ENCODE data around the gene RASA4B.
"Not testable (repeated sequence)": the region's sequence is repeated elsewhere in the genome, so short reads cannot be mapped to it uniquely, and the experiment has no call there.

The RASA4B gene

GRCh38 chr7:102517550-102518147, at the start of gene RASA4B:
Gene RASA4B (minus strand): TSS chr7:102517777. CDS start chr7:102517710, 67 bp downstream.
- not testable (repeated sequence) for H3K36me3 ChIP-seq (ENCODE audit: control insufficient read depth, insufficient read depth, low read length, severe bottlenecking); H3K27me3 ChIP-seq (replicated peaks; ENCODE audit: control insufficient read depth, insufficient read depth, low read length); H3K9me3 ChIP-seq (ENCODE audit: control insufficient read depth, low read length); H3K9ac ChIP-seq (ENCODE audit: low read length); H3K4me1 ChIP-seq (ENCODE audit: control insufficient read depth, insufficient read depth, low read length); H3K4me3 ChIP-seq (ENCODE audit: low read length)
- DNase-seq (ENCODE audit: low read depth), result peak; percentile 41

DNA sequence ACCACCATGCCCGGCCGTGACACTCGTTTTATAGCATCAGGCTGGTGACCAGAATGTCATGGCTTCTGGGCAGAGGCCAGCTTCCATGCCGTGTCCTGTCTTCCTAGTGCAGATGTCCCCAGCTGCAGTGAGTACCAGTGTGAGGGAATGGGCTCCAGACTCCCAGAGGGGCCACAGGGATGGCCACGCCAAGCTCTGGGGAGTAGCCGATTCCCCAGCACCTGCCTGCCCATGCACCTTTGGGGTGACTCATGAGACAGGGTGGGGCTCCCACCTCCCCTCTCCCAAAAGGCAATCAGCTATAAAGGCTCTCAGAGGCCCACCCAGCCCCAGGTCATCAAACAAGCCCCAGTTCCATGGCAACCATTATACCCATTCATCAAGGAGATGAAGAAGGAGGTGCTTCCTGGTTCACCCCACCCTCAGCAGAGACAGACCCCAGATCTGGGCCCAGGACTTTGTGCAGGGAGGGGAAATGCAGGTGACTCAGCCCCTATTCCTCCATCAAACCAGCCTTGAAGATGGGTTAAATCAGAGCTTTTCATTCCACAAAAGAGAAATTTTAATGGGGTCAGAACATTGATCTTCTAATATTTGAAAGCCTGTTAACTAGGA, 33.3 kb upstream of the RASA4B start, which contains the start of gene SPDYE2:
Gene SPDYE2 (plus strand): TSS at position 419 of the 615 bp plus-strand sequence. CDS start 2,030 bp downstream, outside the sequence.
- not testable (repeated sequence) for H3K9ac ChIP-seq (ENCODE audit: low read length)

GRCh38 chr7:102546353-102546752, 28.8 kb upstream of the RASA4B start:
- not testable (repeated sequence) for H3K4me3 ChIP-seq (ENCODE audit: low read length); DNase-seq (ENCODE audit: low read depth); H3K27me3 ChIP-seq (replicated peaks; ENCODE audit: control insufficient read depth, insufficient read depth, low read length); H3K4me1 ChIP-seq (ENCODE audit: control insufficient read depth, insufficient read depth, low read length); H3K36me3 ChIP-seq (ENCODE audit: control insufficient read depth, insufficient read depth, low read length, severe bottlenecking); H3K9me3 ChIP-seq (ENCODE audit: control insufficient read depth, low read length); H3K9ac ChIP-seq (ENCODE audit: low read length)

More for the DNA sequence above, 33.3 kb upstream of the RASA4B start, which contains the start of gene SPDYE2:
- H3K27me3 ChIP-seq (replicated peaks; ENCODE audit: control insufficient read depth, insufficient read depth, low read length); H3K4me1 ChIP-seq (ENCODE audit: control insufficient read depth, insufficient read depth, low read length); H3K36me3 ChIP-seq (ENCODE audit: control insufficient read depth, insufficient read depth, low read length, severe bottlenecking); H3K9me3 ChIP-seq (ENCODE audit: control insufficient read depth, low read length); H3K4me3 ChIP-seq (ENCODE audit: low read length); DNase-seq (ENCODE audit: low read depth): not testable (repeated sequence)

DNA sequence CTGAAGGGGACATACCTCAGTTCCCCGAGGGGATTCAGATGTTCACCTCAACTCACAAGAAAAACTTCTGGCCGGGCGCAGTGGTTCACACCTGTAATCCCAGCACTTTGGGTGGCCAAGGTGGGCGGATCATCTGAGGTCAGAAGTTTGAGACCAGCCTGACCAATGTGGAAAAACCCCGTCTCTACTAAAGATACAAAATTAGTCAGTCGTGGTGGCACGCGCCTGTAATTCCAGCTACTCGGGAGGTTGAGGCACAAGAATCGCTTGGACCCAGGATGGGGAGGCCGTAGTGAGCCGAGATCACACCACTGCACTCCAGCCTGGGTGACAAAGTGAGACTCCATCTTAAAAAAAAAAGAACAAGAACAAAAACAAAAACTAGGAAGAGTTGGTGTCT, 27.7 kb upstream of the RASA4B start:
- H3K9me3 ChIP-seq (ENCODE audit: control insufficient read depth, low read length); DNase-seq (ENCODE audit: low read depth); H3K4me3 ChIP-seq (ENCODE audit: low read length); H3K36me3 ChIP-seq (ENCODE audit: control insufficient read depth, insufficient read depth, low read length, severe bottlenecking); H3K4me1 ChIP-seq (ENCODE audit: control insufficient read depth, insufficient read depth, low read length); H3K9ac ChIP-seq (ENCODE audit: low read length); H3K27me3 ChIP-seq (replicated peaks; ENCODE audit: control insufficient read depth, insufficient read depth, low read length): not testable (repeated sequence)

DNA sequence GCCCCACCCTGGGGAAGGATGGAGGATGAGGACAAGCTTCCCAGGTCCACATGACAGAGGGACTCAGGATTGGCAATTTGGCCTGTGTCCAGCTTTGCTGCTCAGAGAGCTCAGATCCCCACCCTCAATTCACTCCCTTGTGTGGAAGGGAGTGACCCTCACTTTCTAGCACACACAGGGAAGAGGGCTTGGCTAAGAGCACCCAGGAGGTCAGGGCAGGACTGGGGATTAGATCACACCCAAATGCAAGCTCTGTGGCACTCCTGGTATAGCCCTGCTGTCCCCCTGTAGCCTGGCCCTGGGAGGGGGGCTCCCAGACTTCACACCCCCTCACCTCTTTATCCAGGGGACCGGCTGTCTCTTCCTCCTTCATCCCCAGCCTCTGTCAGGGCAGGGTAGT, 26.8 kb upstream of the RASA4B start:
- not testable (repeated sequence) for H3K36me3 ChIP-seq (ENCODE audit: control insufficient read depth, insufficient read depth, low read length, severe bottlenecking); H3K9me3 ChIP-seq (ENCODE audit: control insufficient read depth, low read length); H3K4me3 ChIP-seq (ENCODE audit: low read length); H3K4me1 ChIP-seq (ENCODE audit: control insufficient read depth, insufficient read depth, low read length); DNase-seq (ENCODE audit: low read depth); H3K27me3 ChIP-seq (replicated peaks; ENCODE audit: control insufficient read depth, insufficient read depth, low read length); H3K9ac ChIP-seq (ENCODE audit: low read length)

DNA sequence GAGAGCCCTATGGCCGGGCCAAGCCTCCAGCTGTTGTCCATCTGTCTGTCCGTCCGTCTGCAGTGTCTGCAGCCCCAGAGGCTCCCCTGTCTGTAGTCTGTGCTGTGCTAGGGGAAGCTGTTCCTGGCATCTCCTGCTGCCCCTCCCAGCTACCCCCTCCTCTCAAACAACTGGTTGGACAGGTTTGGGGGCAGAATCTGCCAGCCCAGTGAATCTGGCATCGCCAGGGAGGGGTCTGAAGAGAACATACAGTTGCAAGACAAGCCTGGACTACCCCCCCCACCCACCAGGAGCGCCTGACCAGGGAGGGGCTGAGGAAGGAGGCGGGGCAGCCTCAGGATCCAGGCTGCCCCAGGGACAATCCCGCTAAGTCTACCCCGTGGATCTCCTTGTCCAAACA, 26.0 kb upstream of the RASA4B start, which contains the start of gene UPK3BL2:
Gene UPK3BL2 (minus strand): TSS at position 101 of the 400 bp plus-strand sequence. CDS start 60 bp downstream, at position 41.
- H3K4me3 ChIP-seq (ENCODE audit: low read length); DNase-seq (ENCODE audit: low read depth); H3K27me3 ChIP-seq (replicated peaks; ENCODE audit: control insufficient read depth, insufficient read depth, low read length); H3K4me1 ChIP-seq (ENCODE audit: control insufficient read depth, insufficient read depth, low read length); H3K9ac ChIP-seq (ENCODE audit: low read length); H3K36me3 ChIP-seq (ENCODE audit: control insufficient read depth, insufficient read depth, low read length, severe bottlenecking); H3K9me3 ChIP-seq (ENCODE audit: control insufficient read depth, low read length): not testable (repeated sequence)

DNA sequence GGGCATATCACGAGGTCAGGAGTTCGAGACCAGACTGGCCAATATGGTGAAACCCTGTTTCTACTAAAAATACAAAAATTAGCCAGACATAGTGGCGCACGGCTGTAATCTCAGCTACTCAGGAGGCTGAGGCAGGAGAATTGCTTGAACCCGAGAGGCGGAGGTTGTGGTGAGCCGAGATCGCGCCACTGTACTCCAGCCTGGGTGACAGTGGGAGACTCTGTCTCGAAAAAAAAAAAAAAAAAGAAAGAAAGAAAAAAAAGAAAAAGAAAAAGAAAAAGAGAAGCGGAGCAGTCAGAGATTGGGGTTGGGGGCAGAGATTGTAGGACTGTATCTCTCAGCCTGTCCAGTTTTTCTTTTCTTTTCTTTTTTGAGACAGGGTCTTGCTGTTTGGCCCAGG, 25.2 kb upstream of the RASA4B start:
- H3K27me3 ChIP-seq (replicated peaks; ENCODE audit: control insufficient read depth, insufficient read depth, low read length); H3K36me3 ChIP-seq (ENCODE audit: control insufficient read depth, insufficient read depth, low read length, severe bottlenecking); H3K4me1 ChIP-seq (ENCODE audit: control insufficient read depth, insufficient read depth, low read length); H3K9ac ChIP-seq (ENCODE audit: low read length); H3K9me3 ChIP-seq (ENCODE audit: control insufficient read depth, low read length); H3K4me3 ChIP-seq (ENCODE audit: low read length); DNase-seq (ENCODE audit: low read depth): not testable (repeated sequence)

GRCh38 chr7:102542083-102542482, 24.5 kb upstream of the RASA4B start:
- not testable (repeated sequence) for H3K9ac ChIP-seq (ENCODE audit: low read length); H3K27me3 ChIP-seq (replicated peaks; ENCODE audit: control insufficient read depth, insufficient read depth, low read length); H3K4me1 ChIP-seq (ENCODE audit: control insufficient read depth, insufficient read depth, low read length); H3K36me3 ChIP-seq (ENCODE audit: control insufficient read depth, insufficient read depth, low read length, severe bottlenecking); H3K9me3 ChIP-seq (ENCODE audit: control insufficient read depth, low read length); H3K4me3 ChIP-seq (ENCODE audit: low read length); DNase-seq (ENCODE audit: low read depth)

DNA sequence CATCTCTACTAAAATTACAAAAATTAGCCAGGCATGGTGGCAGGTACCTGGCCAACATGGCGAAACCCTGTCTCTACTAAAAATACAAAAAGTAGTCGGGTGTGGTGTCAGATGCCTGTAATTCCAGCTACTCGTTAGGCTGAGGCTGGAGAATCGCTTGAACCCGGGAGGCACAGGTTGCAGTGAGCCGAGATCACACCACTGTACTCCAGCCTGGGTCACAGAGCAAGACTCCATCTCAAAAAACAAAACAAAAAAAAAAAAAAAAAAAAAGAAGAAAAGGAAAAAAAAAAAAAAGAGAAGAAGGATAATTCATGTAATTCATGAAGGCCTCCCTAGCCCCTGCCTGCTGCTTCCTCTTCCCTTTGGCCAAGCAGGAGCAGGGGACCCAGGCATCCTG, 23.0 kb upstream of the RASA4B start:
- H3K4me3 ChIP-seq (ENCODE audit: low read length); H3K27me3 ChIP-seq (replicated peaks; ENCODE audit: control insufficient read depth, insufficient read depth, low read length): not testable (repeated sequence)

GRCh38 chr7:102535062-102535615, 17.6 kb upstream of the RASA4B start:
- not testable (repeated sequence) for H3K4me3 ChIP-seq (ENCODE audit: low read length); H3K36me3 ChIP-seq (ENCODE audit: control insufficient read depth, insufficient read depth, low read length, severe bottlenecking); H3K27me3 ChIP-seq (replicated peaks; ENCODE audit: control insufficient read depth, insufficient read depth, low read length); DNase-seq (ENCODE audit: low read depth); H3K9me3 ChIP-seq (ENCODE audit: control insufficient read depth, low read length); H3K9ac ChIP-seq (ENCODE audit: low read length); H3K4me1 ChIP-seq (ENCODE audit: control insufficient read depth, insufficient read depth, low read length)

More for the DNA sequence above, 23.0 kb upstream of the RASA4B start:
- not testable (repeated sequence) for H3K36me3 ChIP-seq (ENCODE audit: control insufficient read depth, insufficient read depth, low read length, severe bottlenecking); H3K4me1 ChIP-seq (ENCODE audit: control insufficient read depth, insufficient read depth, low read length); H3K9ac ChIP-seq (ENCODE audit: low read length); H3K9me3 ChIP-seq (ENCODE audit: control insufficient read depth, low read length); DNase-seq (ENCODE audit: low read depth)

GRCh38 chr7:102532127-102532526, 14.6 kb upstream of the RASA4B start:
- not testable (repeated sequence) for DNase-seq (ENCODE audit: low read depth); H3K27me3 ChIP-seq (replicated peaks; ENCODE audit: control insufficient read depth, insufficient read depth, low read length); H3K36me3 ChIP-seq (ENCODE audit: control insufficient read depth, insufficient read depth, low read length, severe bottlenecking); H3K4me3 ChIP-seq (ENCODE audit: low read length); H3K9me3 ChIP-seq (ENCODE audit: control insufficient read depth, low read length); H3K4me1 ChIP-seq (ENCODE audit: control insufficient read depth, insufficient read depth, low read length); H3K9ac ChIP-seq (ENCODE audit: low read length)
